Measurements from ENCODE around the gene COL27A1. TPM values are rescaled to one million over a fixed set of nuclear protein-coding genes. Genes with fewer than 3 reads are reported as not detected.
A peak's percentile ranks its signal among the peaks of the same experiment; 100 is the strongest.
"Not testable (repeated sequence)": the region's sequence is repeated elsewhere in the genome, so short reads cannot be mapped to it uniquely, and the experiment has no call there.

Gene COL27A1
- total and polyA plus RNA-seq, 5 donors from 2014 or later = 0.30 TPM; not detected in 4

- H3K4me3 Mint-ChIP-seq = no peak overlapping the region
These were observed 172.4 kb downstream of the COL27A1 start for GRCh38 chr9:114327749-114328148.

GRCh38 chr9:114328357-114328820 lies 173.1 kb downstream of the COL27A1 start:
- H3K4me3 ChIP-seq (ENCODE audit: low read depth, low read length); H3K27me3 ChIP-seq (ENCODE audit: control insufficient read depth, insufficient read depth, low read length); H3K9me3 Mint-ChIP-seq; H3K36me3 ChIP-seq (ENCODE audit: control insufficient read depth, insufficient read depth, low read length); H3K27me3 Mint-ChIP-seq; ATAC-seq (ENCODE audit: low read depth in 2 of 2); H3K27ac Mint-ChIP-seq; H3K4me1 ChIP-seq (ENCODE audit: control insufficient read depth, insufficient read depth, low read length, poor library complexity, severe bottlenecking); H3K9me3 ChIP-seq (ENCODE audit: control insufficient read depth in 2 of 2, low read length in 2 of 2); DNase-seq; H3K36me3 Mint-ChIP-seq; H3K27ac ChIP-seq (ENCODE audit: insufficient read depth, low read length, poor library complexity, severe bottlenecking); H3K4me3 Mint-ChIP-seq: not testable (repeated sequence)
- H3K4me1 Mint-ChIP-seq = peaks cover 0 to 12% (median 4%) of the 10 kb centered on the region in 4 donors

More at GRCh38 chr9:114327749-114328148, 172.4 kb downstream of the COL27A1 start:
- Histone ChIP-seq H3K27me3 (ENCODE audit: control insufficient read depth, insufficient read depth, low read length) (no peaks in the 10 kb centered on the region), H3K4me3 (ENCODE audit: low read depth, low read length) (no peak overlapping the region), H3K36me3 (ENCODE audit: control insufficient read depth, insufficient read depth, low read length) (no peaks in the 10 kb centered on the region), H3K4me1 (ENCODE audit: control insufficient read depth, insufficient read depth, low read length, poor library complexity, severe bottlenecking) (no peaks in the 10 kb centered on the region), H3K27ac (ENCODE audit: insufficient read depth, low read length, poor library complexity, severe bottlenecking) (no peak overlapping the region), H3K9me3 (ENCODE audit: control insufficient read depth in 2 of 2, low read length in 2 of 2) (no peaks in the 10 kb centered on the region)
- H3K27me3 Mint-ChIP-seq = no peaks in the 10 kb centered on the region
- H3K27ac Mint-ChIP-seq = no peak overlapping the region
- H3K9me3 Mint-ChIP-seq = no peaks in the 10 kb centered on the region
- ATAC-seq (ENCODE audit: low read depth in 2 of 2) (no peak), DNase-seq (no peak)
- H3K4me1 Mint-ChIP-seq = peaks cover 0 to 12% (median 4%) of the 10 kb centered on the region in 4 donors
- no peaks in the 10 kb centered on the region for H3K36me3 Mint-ChIP-seq

GRCh38 chr9:114328937-114329624 lies 173.7 kb downstream of the COL27A1 start:
- not testable (repeated sequence) for H3K4me3 Mint-ChIP-seq; H3K36me3 Mint-ChIP-seq; H3K27ac Mint-ChIP-seq; H3K36me3 ChIP-seq (ENCODE audit: control insufficient read depth, insufficient read depth, low read length); H3K27me3 ChIP-seq (ENCODE audit: control insufficient read depth, insufficient read depth, low read length); DNase-seq; H3K27ac ChIP-seq (ENCODE audit: insufficient read depth, low read length, poor library complexity, severe bottlenecking); H3K27me3 Mint-ChIP-seq; H3K4me3 ChIP-seq (ENCODE audit: low read depth, low read length); ATAC-seq (ENCODE audit: low read depth in 2 of 2); H3K9me3 ChIP-seq (ENCODE audit: control insufficient read depth in 2 of 2, low read length in 2 of 2); H3K9me3 Mint-ChIP-seq; H3K4me1 ChIP-seq (ENCODE audit: control insufficient read depth, insufficient read depth, low read length, poor library complexity, severe bottlenecking)
- peaks cover 0 to 12% (median 4%) of the 10 kb centered on the region in 4 donors for H3K4me1 Mint-ChIP-seq

- H3K4me1 ChIP-seq (ENCODE audit: control insufficient read depth, insufficient read depth, low read length, poor library complexity, severe bottlenecking); ATAC-seq (ENCODE audit: low read depth in 2 of 2); H3K4me3 ChIP-seq (ENCODE audit: low read depth, low read length); H3K36me3 ChIP-seq (ENCODE audit: control insufficient read depth, insufficient read depth, low read length); H3K27ac ChIP-seq (ENCODE audit: insufficient read depth, low read length, poor library complexity, severe bottlenecking); H3K36me3 Mint-ChIP-seq; DNase-seq; H3K9me3 ChIP-seq (ENCODE audit: control insufficient read depth in 2 of 2, low read length in 2 of 2); H3K4me3 Mint-ChIP-seq; H3K9me3 Mint-ChIP-seq; H3K27me3 Mint-ChIP-seq; H3K27me3 ChIP-seq (ENCODE audit: control insufficient read depth, insufficient read depth, low read length): not testable (repeated sequence)
- H3K4me1 Mint-ChIP-seq = peaks cover 0 to 12% (median 4%) of the 10 kb centered on the region in 4 donors
- H3K27ac Mint-ChIP-seq = peak within 1 kb of the TSS in 2 of 3 donors; percentile 26 to 67
These were observed 174.3 kb downstream of the COL27A1 start, which contains the start of gene ORM2 for GRCh38 chr9:114329625-114330022. ORM2 (plus strand) TSS chr9:114329869; CDS start chr9:114329905, 36 bp downstream.

GRCh38 chr9:114330636-114331035 lies 175.3 kb downstream of the COL27A1 start:
- H3K4me3 ChIP-seq (ENCODE audit: low read depth, low read length) = no peak overlapping the region
- Mint-ChIP-seq H3K4me3 (no peak overlapping the region), H3K4me1 (peaks cover 0 to 15% (median 7%) of the 10 kb centered on the region in 4 donors), H3K36me3 (peaks cover 8% of the 10 kb centered on the region), H3K27me3 (no peaks in the 10 kb centered on the region), H3K27ac (peak overlapping the region; percentile 26 to 86 (median 67)), H3K9me3 (peaks cover 0 to 1% (median 0%) of the 10 kb centered on the region in 7 donors)
- ATAC-seq (ENCODE audit: low read depth in 2 of 2) (no peak), DNase-seq (no peak)
- no peaks in the 10 kb centered on the region for H3K4me1 ChIP-seq (ENCODE audit: control insufficient read depth, insufficient read depth, low read length, poor library complexity, severe bottlenecking)
- no peaks in the 10 kb centered on the region for H3K27me3 ChIP-seq (ENCODE audit: control insufficient read depth, insufficient read depth, low read length)
- no peak overlapping the region for H3K27ac ChIP-seq (ENCODE audit: insufficient read depth, low read length, poor library complexity, severe bottlenecking)
- peaks cover 8% of the 10 kb centered on the region for H3K36me3 ChIP-seq (ENCODE audit: control insufficient read depth, insufficient read depth, low read length)
- H3K9me3 ChIP-seq (ENCODE audit: control insufficient read depth in 2 of 2, low read length in 2 of 2) = no peaks in the 10 kb centered on the region

GRCh38 chr9:114331229-114332195 lies 176.2 kb downstream of the COL27A1 start:
- not testable (repeated sequence) for H3K27me3 ChIP-seq (ENCODE audit: control insufficient read depth, insufficient read depth, low read length); H3K4me3 Mint-ChIP-seq; H3K4me1 ChIP-seq (ENCODE audit: control insufficient read depth, insufficient read depth, low read length, poor library complexity, severe bottlenecking); H3K4me3 ChIP-seq (ENCODE audit: low read depth, low read length); H3K9me3 ChIP-seq (ENCODE audit: control insufficient read depth in 2 of 2, low read length in 2 of 2); H3K27me3 Mint-ChIP-seq; H3K36me3 Mint-ChIP-seq; H3K9me3 Mint-ChIP-seq; ATAC-seq (ENCODE audit: low read depth in 2 of 2); H3K27ac ChIP-seq (ENCODE audit: insufficient read depth, low read length, poor library complexity, severe bottlenecking)
- peaks cover 16% of the 10 kb centered on the region for H3K36me3 ChIP-seq (ENCODE audit: control insufficient read depth, insufficient read depth, low read length)
- Mint-ChIP-seq H3K27ac (peak overlapping the region in 2 of 3 donors; percentile 26 to 86), H3K4me1 (peaks cover 0 to 15% (median 7%) of the 10 kb centered on the region in 4 donors)
- DNase-seq = peak in 1 of 3 donors; percentile 25

GRCh38 chr9:114332474-114333040 lies 177.2 kb downstream of the COL27A1 start:
- peaks cover 14% of the 10 kb centered on the region for H3K36me3 Mint-ChIP-seq
- not testable (repeated sequence) for H3K9me3 ChIP-seq (ENCODE audit: control insufficient read depth in 2 of 2, low read length in 2 of 2); H3K4me1 ChIP-seq (ENCODE audit: control insufficient read depth, insufficient read depth, low read length, poor library complexity, severe bottlenecking); H3K27me3 Mint-ChIP-seq; H3K9me3 Mint-ChIP-seq; H3K27me3 ChIP-seq (ENCODE audit: control insufficient read depth, insufficient read depth, low read length); H3K4me3 ChIP-seq (ENCODE audit: low read depth, low read length)
- H3K4me3 Mint-ChIP-seq = peak overlapping the region in 1 of 4 donors; percentile 38
- peak overlapping the region; percentile 2 to 73 (median 25) for H3K27ac Mint-ChIP-seq
- peaks cover 0 to 17% (median 7%) of the 10 kb centered on the region in 4 donors for H3K4me1 Mint-ChIP-seq
- DNase-seq (peak in 1 of 3 donors; percentile 33), ATAC-seq (ENCODE audit: low read depth in 2 of 2) (peak in 1 of 2 donors; percentile 6)
- peak overlapping the region; percentile 33 for H3K27ac ChIP-seq (ENCODE audit: insufficient read depth, low read length, poor library complexity, severe bottlenecking)
- peaks cover 26% of the 10 kb centered on the region for H3K36me3 ChIP-seq (ENCODE audit: control insufficient read depth, insufficient read depth, low read length)
